Esophagus squamous epithelium (tissue), 5 donors: Measurements from ENCODE around the gene GABPB2. TPM values are rescaled to one million over a fixed set of nuclear protein-coding genes. Genes with fewer than 3 reads are reported as not detected.

Experiments used
- DNase-seq: peaks from one replicate; lab custom pipeline; 2025; lab: John Stamatoyannopoulos, UW
- H3K27ac ChIP-seq, 4 donors: fragments of 200-600 bp; sonication (generic); one replicate each; pipeline ENCODE4 v1.5.1; 2016 to 2019; ENCODE audit warnings: mild to moderate bottlenecking in 1 of 4
- H3K27me3 ChIP-seq, 4 donors: fragments of 200-600 bp; sonication (generic); 1 replicate in 3 of 4; 2 replicates in 1 of 4; pipeline versions ENCODE4 v1.5.1 to v1.6.0; 2017 to 2021; ENCODE audit warnings: antibody characterized with exemption in 1 of 4
- H3K36me3 ChIP-seq, 3 donors: fragments of 200-600 bp; sonication (generic); one replicate each; pipeline ENCODE4 v1.5.1; 2016 to 2019
- H3K4me1 ChIP-seq, 3 donors: fragments of 200-600 bp; sonication (generic); one replicate each; pipeline ENCODE4 v1.5.1; 2017 to 2019
- H3K4me3 ChIP-seq, 4 donors: fragments of 200-600 bp; sonication (generic); 1 replicate in 3 of 4; 2 replicates in 1 of 4; pipeline ENCODE4 v1.5.1; 2016 to 2019; ENCODE audit warnings: mild to moderate bottlenecking in 2 of 4, moderate library complexity in 1 of 4
- H3K9me3 ChIP-seq, 3 donors: fragments of 200-600 bp; sonication (generic); one replicate each; pipeline ENCODE4 v1.5.1; 2016 to 2019
- POLR2A ChIP-seq, 4 donors: fragments of 450-650 bp; IDR thresholded peaks; one replicate each; pipeline ENCODE4 v1.6.1; 2017; ENCODE audit warnings: antibody characterized with exemption in 4 of 4, mild to moderate bottlenecking in 4 of 4, moderate library complexity in 3 of 4
- WGBS, 2 donors: methylation state at CpG; one replicate each; pipeline ENCODE4 v1.1.5; 2018; 5-methylcytosine and 5-hydroxymethylcytosine counted together
- intact Hi-C: fragments of 100-400 bp; cut with DNase I; formaldehyde crosslinking; loops from one replicate; pipeline ENCODE4 v1.15.0; 2022
- total RNA-seq, 4 donors: library from RNA; depleted of rRNA; stranded (reverse); fragments of >200 nt; gene quantifications; one replicate each; pipeline ENCODE4 v1.1.0, GENCODE V29; 2016
- TF ChIP-seq, protein P1 (sequence below), 6 experiments: fragments of 450-650 bp in 4 of 6; fragments of 200-600 bp in 2 of 6; sonication (generic) in 2 of 6; IDR thresholded peaks; one replicate each; pipeline ENCODE4 v1.5.1; 2016 to 2019; ENCODE audit warnings: antibody characterized with exemption in 6 of 6, mild to moderate bottlenecking in 4 of 6, moderate library complexity in 4 of 6
- donor health status: DM: yes; HTN: yes; CAD: no.

Gene GABPB2
- total RNA-seq, 4 donors from 2014 or later: 7.1 to 15.8 (median 11.0) TPM

DNA sequence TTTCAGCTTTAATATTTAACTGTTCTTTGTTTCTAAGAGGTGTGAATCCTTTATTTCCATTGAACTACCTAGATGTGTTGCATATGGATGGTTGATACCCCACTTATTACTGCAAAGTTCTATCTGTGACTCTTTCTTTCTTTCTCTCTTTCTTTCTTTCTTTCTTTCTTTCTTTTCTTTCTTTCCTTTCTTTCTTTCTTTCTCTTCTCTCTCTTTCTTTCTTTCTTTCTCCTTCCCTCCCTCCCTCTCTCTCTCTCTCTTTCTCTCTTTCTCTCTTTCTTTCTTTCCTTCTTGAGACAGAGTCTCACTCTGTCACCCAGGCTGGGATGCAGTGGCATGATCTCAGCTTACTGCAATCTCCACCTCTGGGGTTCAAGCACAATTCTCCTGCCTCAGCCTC, 34.1 kb downstream of the GABPB2 start:
- TF ChIP-seq, protein P1, sequence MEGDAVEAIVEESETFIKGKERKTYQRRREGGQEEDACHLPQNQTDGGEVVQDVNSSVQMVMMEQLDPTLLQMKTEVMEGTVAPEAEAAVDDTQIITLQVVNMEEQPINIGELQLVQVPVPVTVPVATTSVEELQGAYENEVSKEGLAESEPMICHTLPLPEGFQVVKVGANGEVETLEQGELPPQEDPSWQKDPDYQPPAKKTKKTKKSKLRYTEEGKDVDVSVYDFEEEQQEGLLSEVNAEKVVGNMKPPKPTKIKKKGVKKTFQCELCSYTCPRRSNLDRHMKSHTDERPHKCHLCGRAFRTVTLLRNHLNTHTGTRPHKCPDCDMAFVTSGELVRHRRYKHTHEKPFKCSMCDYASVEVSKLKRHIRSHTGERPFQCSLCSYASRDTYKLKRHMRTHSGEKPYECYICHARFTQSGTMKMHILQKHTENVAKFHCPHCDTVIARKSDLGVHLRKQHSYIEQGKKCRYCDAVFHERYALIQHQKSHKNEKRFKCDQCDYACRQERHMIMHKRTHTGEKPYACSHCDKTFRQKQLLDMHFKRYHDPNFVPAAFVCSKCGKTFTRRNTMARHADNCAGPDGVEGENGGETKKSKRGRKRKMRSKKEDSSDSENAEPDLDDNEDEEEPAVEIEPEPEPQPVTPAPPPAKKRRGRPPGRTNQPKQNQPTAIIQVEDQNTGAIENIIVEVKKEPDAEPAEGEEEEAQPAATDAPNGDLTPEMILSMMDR (IDR thresholded peaks at IDR 0.05): no peak
- no peak for TF ChIP-seq POLR2A (IDR thresholded peaks at IDR 0.05)
- no peak for DNase-seq
- Histone ChIP-seq H3K9me3 (no peaks in the 10 kb centered on the region), H3K27me3 (no peaks in the 10 kb centered on the region), H3K4me1 (peaks cover 0 to 12% (median 0%) of the 10 kb centered on the region in 3 donors), H3K27ac (no peak overlapping the region), H3K36me3 (peaks cover 0 to 57% (median 0%) of the 10 kb centered on the region in 3 donors), H3K4me3 (no peak overlapping the region)
- intact Hi-C loops: loop anchor here (5.0 kb wide), 1 partner anchor 53 kb away; the partner anchor contains the start of gene TNFAIP8L2

DNA sequence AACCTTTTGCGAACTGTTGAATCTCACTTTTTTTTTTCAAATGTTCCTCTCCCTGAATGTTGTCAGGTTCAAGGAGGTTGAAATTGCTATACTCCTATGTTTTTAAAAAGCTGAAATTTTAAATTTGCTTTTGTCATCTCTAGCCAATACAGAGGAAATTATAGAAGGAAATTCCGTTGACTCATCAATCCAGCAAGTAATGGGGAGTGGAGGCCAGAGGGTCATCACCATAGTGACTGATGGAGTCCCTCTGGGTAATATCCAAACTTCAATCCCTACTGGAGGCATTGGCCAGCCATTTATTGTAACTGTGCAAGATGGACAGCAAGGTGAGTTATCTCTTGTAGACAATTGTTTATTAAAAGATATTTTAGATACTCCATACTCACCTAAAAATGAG, 36.3 kb downstream of the GABPB2 start:
- Histone ChIP-seq H3K9me3 (no peaks in the 10 kb centered on the region), H3K36me3 (peaks cover 0 to 66% (median 0%) of the 10 kb centered on the region in 3 donors), H3K4me1 (peaks cover 0 to 12% (median 0%) of the 10 kb centered on the region in 3 donors), H3K4me3 (no peak overlapping the region), H3K27ac (peak overlapping the region in 1 of 4 donors; percentile 36), H3K27me3 (no peaks in the 10 kb centered on the region)
- intact Hi-C loops: no loop called here
- WGBS, 2 donors: 41 to 42% methylated on average over 2 of the region's 2 CpGs
- DNase-seq: no peak
- TF ChIP-seq, protein P1 (IDR thresholded peaks at IDR 0.05): no peak
- no peak for TF ChIP-seq POLR2A (IDR thresholded peaks at IDR 0.05)

DNA sequence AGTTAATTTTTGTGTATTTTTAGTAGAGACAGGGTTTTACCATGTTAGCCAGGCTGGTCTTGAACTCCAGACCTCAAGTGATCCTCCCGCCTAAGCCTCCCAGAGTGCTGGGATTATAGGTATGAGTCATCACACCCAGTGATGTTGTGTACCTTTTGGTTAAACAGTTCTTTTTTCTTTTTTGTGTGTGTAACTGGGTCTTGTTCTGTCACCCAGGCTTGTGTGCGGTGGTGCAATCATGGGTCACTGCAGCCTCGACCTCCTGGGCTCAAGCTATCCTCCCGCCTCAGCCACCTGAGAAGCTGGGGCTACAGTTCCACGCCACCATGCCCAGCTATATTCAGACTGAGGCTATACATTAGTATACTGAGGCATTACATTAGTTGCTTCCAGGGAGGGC, 37.8 kb downstream of the GABPB2 start:
- Histone ChIP-seq H3K36me3 (peaks cover 0 to 67% (median 0%) of the 10 kb centered on the region in 3 donors), H3K27ac (no peak overlapping the region), H3K4me1 (peaks cover 0 to 12% (median 0%) of the 10 kb centered on the region in 3 donors), H3K9me3 (no peaks in the 10 kb centered on the region), H3K27me3 (no peaks in the 10 kb centered on the region), H3K4me3 (no peak overlapping the region)
- 93 to 96% methylated on average over 5 of the region's 5 CpGs for WGBS, 2 donors
- no peak for DNase-seq
- TF ChIP-seq POLR2A (IDR thresholded peaks at IDR 0.05): no peak
- TF ChIP-seq, protein P1 (IDR thresholded peaks at IDR 0.05): no peak
- intact Hi-C loops: no loop called here

DNA sequence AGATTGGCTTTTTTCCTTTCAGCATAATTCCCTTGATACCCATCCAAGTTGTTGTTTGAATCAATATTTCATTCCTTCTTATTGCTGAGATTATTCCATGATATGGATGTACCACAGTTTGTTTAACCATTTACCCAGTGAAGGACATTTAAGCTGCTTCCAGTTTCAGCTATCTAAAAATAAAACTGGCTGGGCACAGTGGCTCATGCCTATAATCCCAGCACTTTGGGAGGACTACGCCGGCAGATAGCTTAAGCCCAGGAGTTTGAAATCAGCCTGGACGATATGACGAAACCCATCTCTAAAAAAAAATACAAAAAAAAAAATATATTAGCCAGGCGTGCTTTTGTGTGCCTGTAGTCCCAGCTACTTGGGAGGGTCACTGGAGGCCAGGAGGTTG, 43.3 kb downstream of the GABPB2 start:
- H3K4me1 ChIP-seq: no peaks in the 10 kb centered on the region
- no peak overlapping the region for H3K4me3 ChIP-seq
- no peak for DNase-seq
- intact Hi-C loops: no loop called here
- 89 to 90% methylated on average over 5 of the region's 5 CpGs for WGBS, 2 donors
- H3K27me3 ChIP-seq: no peaks in the 10 kb centered on the region
- peaks cover 0 to 88% (median 0%) of the 10 kb centered on the region in 3 donors for H3K36me3 ChIP-seq
- no peak for TF ChIP-seq POLR2A (IDR thresholded peaks at IDR 0.05)
- TF ChIP-seq, protein P1 (IDR thresholded peaks at IDR 0.05): no peak
- H3K9me3 ChIP-seq: no peaks in the 10 kb centered on the region
- no peak overlapping the region for H3K27ac ChIP-seq

DNA sequence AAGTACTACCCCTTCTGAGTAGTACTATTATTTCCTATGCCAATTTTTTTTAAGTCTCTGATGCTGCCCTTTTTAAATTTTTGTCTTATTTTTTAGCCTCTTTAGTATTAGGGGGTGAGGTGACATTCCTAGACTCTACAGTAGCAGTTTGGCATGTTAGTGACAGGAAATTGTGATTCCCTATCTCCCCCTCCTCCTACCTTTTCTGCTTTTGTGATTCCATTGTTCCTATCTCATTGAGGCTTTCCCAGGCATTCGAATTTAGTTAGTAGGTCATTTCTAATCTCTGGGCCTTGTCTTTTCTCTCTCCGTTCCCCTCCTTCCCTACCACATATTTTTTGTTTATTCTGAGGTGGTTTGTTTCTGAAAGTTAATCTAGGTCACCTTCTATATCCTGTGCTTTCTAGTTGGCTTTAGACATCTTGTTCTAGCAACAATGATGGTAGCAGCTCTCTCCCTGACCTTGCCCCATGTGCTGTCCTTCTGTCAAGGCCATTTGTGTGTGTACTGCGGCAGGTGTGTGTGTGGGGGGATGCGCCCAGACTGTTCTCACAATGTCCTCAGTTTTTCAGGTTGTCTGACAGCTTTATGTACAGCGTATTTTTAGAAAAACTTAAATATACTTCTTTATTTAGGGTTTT, 54.3 kb downstream of the GABPB2 start:
- Histone ChIP-seq H3K4me1 (no peaks in the 10 kb centered on the region), H3K9me3 (no peaks in the 10 kb centered on the region), H3K4me3 (no peak overlapping the region), H3K27ac (no peak overlapping the region), H3K36me3 (peaks cover 0 to 53% (median 0%) of the 10 kb centered on the region in 3 donors), H3K27me3 (no peaks in the 10 kb centered on the region)
- no peak for TF ChIP-seq POLR2A (IDR thresholded peaks at IDR 0.05)
- TF ChIP-seq, protein P1 (IDR thresholded peaks at IDR 0.05): no peak
- intact Hi-C loops: no loop called here
- 78 to 79% methylated on average over 5 of the region's 5 CpGs for WGBS, 2 donors
- no peak for DNase-seq
